ENCODE results near the gene EHD2.
A peak's percentile ranks its signal among the peaks of the same experiment; 100 is the strongest.

Gene EHD2

GRCh38 chr19:47749326-47749725 lies 36.1 kb downstream of the EHD2 start:
- H3K27me3 Mint-ChIP-seq = no peaks in the 10 kb centered on the region
- H3K4me3 Mint-ChIP-seq = no peak overlapping the region
- peaks cover 60% of the 10 kb centered on the region for H3K36me3 Mint-ChIP-seq (ENCODE audit: insufficient read depth)
- ATAC-seq (replicated peaks; ENCODE audit: extremely low read depth, poor library complexity, severe bottlenecking) (no peak), DNase-seq (ENCODE audit: low spot score in 2 of 2) (no peak)
- peaks cover 29% of the 10 kb centered on the region for H3K4me1 Mint-ChIP-seq
- H3K27ac Mint-ChIP-seq (ENCODE audit: low read depth) = peak overlapping the region; percentile 91
- H3K9me3 Mint-ChIP-seq = no peaks in the 10 kb centered on the region

GRCh38 chr19:47750752-47751151 lies 37.5 kb downstream of the EHD2 start:
- no peak for ATAC-seq (replicated peaks; ENCODE audit: extremely low read depth, poor library complexity, severe bottlenecking)
- Mint-ChIP-seq H3K27ac (ENCODE audit: low read depth) (no peak overlapping the region), H3K4me3 (peak overlapping the region; percentile 40), H3K4me1 (peaks cover 20% of the 10 kb centered on the region), H3K36me3 (ENCODE audit: insufficient read depth) (peaks cover 58% of the 10 kb centered on the region), H3K27me3 (no peaks in the 10 kb centered on the region), H3K9me3 (no peaks in the 10 kb centered on the region)
- DNase-seq (ENCODE audit: low spot score in 2 of 2) = no peak

GRCh38 chr19:47752440-47753211 lies 39.4 kb downstream of the EHD2 start:
- peaks cover 67% of the 10 kb centered on the region for H3K36me3 Mint-ChIP-seq (ENCODE audit: insufficient read depth)
- no peak overlapping the region for H3K4me3 Mint-ChIP-seq
- DNase-seq (ENCODE audit: low spot score in 2 of 2) (no peak), ATAC-seq (replicated peaks; ENCODE audit: extremely low read depth, poor library complexity, severe bottlenecking) (no peak)
- no peaks in the 10 kb centered on the region for H3K27me3 Mint-ChIP-seq
- peaks cover 23% of the 10 kb centered on the region for H3K4me1 Mint-ChIP-seq
- H3K9me3 Mint-ChIP-seq = no peaks in the 10 kb centered on the region
- no peak overlapping the region for H3K27ac Mint-ChIP-seq (ENCODE audit: low read depth)

GRCh38 chr19:47754206-47755064 lies 41.2 kb downstream of the EHD2 start:
- ATAC-seq (replicated peaks; ENCODE audit: extremely low read depth, poor library complexity, severe bottlenecking) (no peak), DNase-seq (ENCODE audit: low spot score in 2 of 2) (no peak)
- Mint-ChIP-seq H3K9me3 (no peaks in the 10 kb centered on the region), H3K4me3 (peak overlapping the region; percentile 48), H3K27ac (ENCODE audit: low read depth) (peak overlapping the region; percentile 86), H3K36me3 (ENCODE audit: insufficient read depth) (peaks cover 67% of the 10 kb centered on the region), H3K27me3 (no peaks in the 10 kb centered on the region), H3K4me1 (peaks cover 10% of the 10 kb centered on the region)

- Mint-ChIP-seq H3K4me1 (peaks cover 9% of the 10 kb centered on the region), H3K27ac (ENCODE audit: low read depth) (no peak overlapping the region), H3K36me3 (ENCODE audit: insufficient read depth) (peaks cover 66% of the 10 kb centered on the region), H3K4me3 (no peak overlapping the region), H3K27me3 (no peaks in the 10 kb centered on the region), H3K9me3 (no peaks in the 10 kb centered on the region)
- ATAC-seq (replicated peaks; ENCODE audit: extremely low read depth, poor library complexity, severe bottlenecking) (no peak), DNase-seq (ENCODE audit: low spot score in 2 of 2) (no peak)
Measured at GRCh38 chr19:47755065-47755761, 42.0 kb downstream of the EHD2 start.

GRCh38 chr19:47755762-47756626 lies 42.8 kb downstream of the EHD2 start:
- Mint-ChIP-seq H3K27ac (ENCODE audit: low read depth) (no peak overlapping the region), H3K36me3 (ENCODE audit: insufficient read depth) (peaks cover 65% of the 10 kb centered on the region), H3K4me1 (peaks cover 4% of the 10 kb centered on the region), H3K4me3 (no peak overlapping the region), H3K9me3 (no peaks in the 10 kb centered on the region), H3K27me3 (no peaks in the 10 kb centered on the region)
- ATAC-seq (replicated peaks; ENCODE audit: extremely low read depth, poor library complexity, severe bottlenecking) (no peak), DNase-seq (ENCODE audit: low spot score in 2 of 2) (no peak)

- Mint-ChIP-seq H3K36me3 (ENCODE audit: insufficient read depth) (peaks cover 60% of the 10 kb centered on the region), H3K9me3 (no peaks in the 10 kb centered on the region), H3K4me3 (no peak overlapping the region), H3K27ac (ENCODE audit: low read depth) (peak overlapping the region; percentile 33), H3K27me3 (no peaks in the 10 kb centered on the region), H3K4me1 (peaks cover 4% of the 10 kb centered on the region)
- DNase-seq (ENCODE audit: low spot score in 2 of 2) = no peak
- ATAC-seq (replicated peaks; ENCODE audit: extremely low read depth, poor library complexity, severe bottlenecking) = no peak
Measured at GRCh38 chr19:47756627-47756929, 43.4 kb downstream of the EHD2 start.

- peaks cover 56% of the 10 kb centered on the region for H3K36me3 Mint-ChIP-seq (ENCODE audit: insufficient read depth)
- H3K4me3 Mint-ChIP-seq = no peak overlapping the region
- peak overlapping the region; percentile 33 for H3K27ac Mint-ChIP-seq (ENCODE audit: low read depth)
- no peaks in the 10 kb centered on the region for H3K9me3 Mint-ChIP-seq
- no peak for ATAC-seq (replicated peaks; ENCODE audit: extremely low read depth, poor library complexity, severe bottlenecking)
- H3K4me1 Mint-ChIP-seq = peaks cover 4% of the 10 kb centered on the region
- DNase-seq (ENCODE audit: low spot score in 2 of 2) = no peak
- no peaks in the 10 kb centered on the region for H3K27me3 Mint-ChIP-seq
Measured at GRCh38 chr19:47756953-47757608, 43.9 kb downstream of the EHD2 start.

GRCh38 chr19:47757617-47758442 lies 44.6 kb downstream of the EHD2 start:
- no peak for DNase-seq (ENCODE audit: low spot score in 2 of 2)
- H3K4me1 Mint-ChIP-seq = peaks cover 4% of the 10 kb centered on the region
- H3K36me3 Mint-ChIP-seq (ENCODE audit: insufficient read depth) = peaks cover 48% of the 10 kb centered on the region
- H3K4me3 Mint-ChIP-seq = no peak overlapping the region
- H3K27ac Mint-ChIP-seq (ENCODE audit: low read depth) = peak overlapping the region; percentile 33
- no peak for ATAC-seq (replicated peaks; ENCODE audit: extremely low read depth, poor library complexity, severe bottlenecking)
- H3K9me3 Mint-ChIP-seq = no peaks in the 10 kb centered on the region
- H3K27me3 Mint-ChIP-seq = no peaks in the 10 kb centered on the region

- Mint-ChIP-seq H3K27ac (ENCODE audit: low read depth) (no peak overlapping the region), H3K9me3 (no peaks in the 10 kb centered on the region)
- ATAC-seq (replicated peaks; ENCODE audit: extremely low read depth, poor library complexity, severe bottlenecking) = no peak
Measured at GRCh38 chr19:47758443-47758804, 45.2 kb downstream of the EHD2 start.

GRCh38 chr19:47760632-47760999 lies 47.4 kb downstream of the EHD2 start:
- H3K4me3 Mint-ChIP-seq = no peak overlapping the region
- no peaks in the 10 kb centered on the region for H3K27me3 Mint-ChIP-seq
- H3K9me3 Mint-ChIP-seq = no peaks in the 10 kb centered on the region
- peaks cover 4% of the 10 kb centered on the region for H3K4me1 Mint-ChIP-seq
- H3K36me3 Mint-ChIP-seq (ENCODE audit: insufficient read depth) = peaks cover 33% of the 10 kb centered on the region
- DNase-seq (ENCODE audit: low spot score in 2 of 2) (no peak), ATAC-seq (replicated peaks; ENCODE audit: extremely low read depth, poor library complexity, severe bottlenecking) (no peak)
- H3K27ac Mint-ChIP-seq (ENCODE audit: low read depth) = no peak overlapping the region

More at GRCh38 chr19:47758443-47758804, 45.2 kb downstream of the EHD2 start:
- peaks cover 4% of the 10 kb centered on the region for H3K4me1 Mint-ChIP-seq
- no peaks in the 10 kb centered on the region for H3K27me3 Mint-ChIP-seq
- DNase-seq (ENCODE audit: low spot score in 2 of 2) = no peak
- H3K36me3 Mint-ChIP-seq (ENCODE audit: insufficient read depth) = peaks cover 42% of the 10 kb centered on the region
- H3K4me3 Mint-ChIP-seq = no peak overlapping the region

Data from central memory CD8-positive, alpha-beta T cell (primary cell).